ENCODE measurements around the gene SLC25A3. TPM values are rescaled to one million over a fixed set of nuclear protein-coding genes. Genes with fewer than 3 reads are reported as not detected.

The SLC25A3 gene
- total RNA-seq, result 100 to 1,000 TPM; 202 to 291 TPM

GRCh38 chr12:98593351-98594049, at the start of gene SLC25A3:
SLC25A3 (plus strand) TSS chr12:98593686; CDS start chr12:98593979, 293 bp downstream.
- TF ChIP-seq POLR2A (IDR thresholded peaks at IDR 0.05), result peak; percentile 93 to 99 (median 99)
- TF ChIP-seq, protein P1, sequence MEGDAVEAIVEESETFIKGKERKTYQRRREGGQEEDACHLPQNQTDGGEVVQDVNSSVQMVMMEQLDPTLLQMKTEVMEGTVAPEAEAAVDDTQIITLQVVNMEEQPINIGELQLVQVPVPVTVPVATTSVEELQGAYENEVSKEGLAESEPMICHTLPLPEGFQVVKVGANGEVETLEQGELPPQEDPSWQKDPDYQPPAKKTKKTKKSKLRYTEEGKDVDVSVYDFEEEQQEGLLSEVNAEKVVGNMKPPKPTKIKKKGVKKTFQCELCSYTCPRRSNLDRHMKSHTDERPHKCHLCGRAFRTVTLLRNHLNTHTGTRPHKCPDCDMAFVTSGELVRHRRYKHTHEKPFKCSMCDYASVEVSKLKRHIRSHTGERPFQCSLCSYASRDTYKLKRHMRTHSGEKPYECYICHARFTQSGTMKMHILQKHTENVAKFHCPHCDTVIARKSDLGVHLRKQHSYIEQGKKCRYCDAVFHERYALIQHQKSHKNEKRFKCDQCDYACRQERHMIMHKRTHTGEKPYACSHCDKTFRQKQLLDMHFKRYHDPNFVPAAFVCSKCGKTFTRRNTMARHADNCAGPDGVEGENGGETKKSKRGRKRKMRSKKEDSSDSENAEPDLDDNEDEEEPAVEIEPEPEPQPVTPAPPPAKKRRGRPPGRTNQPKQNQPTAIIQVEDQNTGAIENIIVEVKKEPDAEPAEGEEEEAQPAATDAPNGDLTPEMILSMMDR (IDR thresholded peaks at IDR 0.05), result no peak
- peak; percentile 99 for ATAC-seq
- intact Hi-C loops (cut with DNase I), result no loop called here

GRCh38 chr12:98543701-98544100, 49.8 kb upstream of the SLC25A3 start:
- H3K9me3 ChIP-seq, result no peaks in the 10 kb centered on the region
- no peaks in the 10 kb centered on the region for H3K4me1 ChIP-seq
- ATAC-seq (no peak), DNase-seq (no peak)
- peaks cover 7 to 8% of the 10 kb centered on the region in 2 donors for H3K36me3 ChIP-seq (replicated peaks in 1 of 2; ENCODE audit: insufficient read depth in 1 of 2, low read depth in 2 of 2)
- intact Hi-C loops (cut with DNase I), result no loop called here
- H3K27ac ChIP-seq, result no peak overlapping the region
- no peaks in the 10 kb centered on the region for H3K27me3 ChIP-seq
- H3K4me3 ChIP-seq, result no peak overlapping the region
- TF ChIP-seq, protein P1 (IDR thresholded peaks at IDR 0.05), result no peak
- no peak for TF ChIP-seq POLR2A (IDR thresholded peaks at IDR 0.05)

More at GRCh38 chr12:98593351-98594049, at the start of gene SLC25A3:
- peak; percentile 96 to 98 (median 98) for DNase-seq
- WGBS, 2 donors, result 0% methylated on average over 13 to 66 of the region's 67 CpGs
- Histone ChIP-seq H3K27ac (peak within 1 kb of the TSS; percentile 92 to 98 (median 96)), H3K4me3 (peak within 1 kb of the TSS; percentile 87 to 95), H3K36me3 (replicated peaks in 1 of 2; ENCODE audit: insufficient read depth in 1 of 2, low read depth in 2 of 2) (peaks cover 2 to 4% of the 10 kb centered on the region in 2 donors), H3K27me3 (no peaks in the 10 kb centered on the region), H3K9me3 (no peaks in the 10 kb centered on the region), H3K4me1 (peaks cover 19% of the 10 kb centered on the region)

GRCh38 chr12:98544751-98545150, 48.7 kb upstream of the SLC25A3 start:
- no peak overlapping the region for H3K27ac ChIP-seq
- H3K36me3 ChIP-seq (replicated peaks in 1 of 2; ENCODE audit: insufficient read depth in 1 of 2, low read depth in 2 of 2), result peaks cover 7 to 11% of the 10 kb centered on the region in 2 donors
- TF ChIP-seq, protein P1 (IDR thresholded peaks at IDR 0.05), result no peak
- TF ChIP-seq POLR2A (IDR thresholded peaks at IDR 0.05), result no peak
- ATAC-seq, result no peak
- H3K4me1 ChIP-seq, result no peaks in the 10 kb centered on the region
- no peaks in the 10 kb centered on the region for H3K27me3 ChIP-seq
- no peak for DNase-seq
- WGBS, 2 donors, result 62 to 68% methylated on average over 1 of the region's 1 CpG
- intact Hi-C loops (cut with DNase I), result no loop called here
- no peak overlapping the region for H3K4me3 ChIP-seq
- no peaks in the 10 kb centered on the region for H3K9me3 ChIP-seq

GRCh38 chr12:98549371-98550110, 43.9 kb upstream of the SLC25A3 start:
- Histone ChIP-seq H3K36me3 (replicated peaks in 1 of 2; ENCODE audit: insufficient read depth in 1 of 2, low read depth in 2 of 2) (peaks cover 0 to 15% of the 10 kb centered on the region in 2 donors), H3K4me3 (no peak overlapping the region), H3K27ac (no peak overlapping the region), H3K9me3 (no peaks in the 10 kb centered on the region), H3K27me3 (no peaks in the 10 kb centered on the region), H3K4me1 (no peaks in the 10 kb centered on the region)
- TF ChIP-seq, protein P1 (IDR thresholded peaks at IDR 0.05), result no peak
- TF ChIP-seq POLR2A (IDR thresholded peaks at IDR 0.05), result no peak
- intact Hi-C loops (cut with DNase I), result no loop called here
- DNase-seq, result no peak
- no peak for ATAC-seq
- 74 to 83% methylated on average over 5 of the region's 5 CpGs for WGBS, 2 donors

Data from body of pancreas (tissue), 4 donors.